Measurements from ENCODE around the gene ATP2C1. TPM values are rescaled to one million over a fixed set of nuclear protein-coding genes. Genes with fewer than 3 reads are reported as not detected.

Gene ATP2C1
- total RNA-seq, 1 donor from 2014 or later: 57.1 TPM

DNA sequence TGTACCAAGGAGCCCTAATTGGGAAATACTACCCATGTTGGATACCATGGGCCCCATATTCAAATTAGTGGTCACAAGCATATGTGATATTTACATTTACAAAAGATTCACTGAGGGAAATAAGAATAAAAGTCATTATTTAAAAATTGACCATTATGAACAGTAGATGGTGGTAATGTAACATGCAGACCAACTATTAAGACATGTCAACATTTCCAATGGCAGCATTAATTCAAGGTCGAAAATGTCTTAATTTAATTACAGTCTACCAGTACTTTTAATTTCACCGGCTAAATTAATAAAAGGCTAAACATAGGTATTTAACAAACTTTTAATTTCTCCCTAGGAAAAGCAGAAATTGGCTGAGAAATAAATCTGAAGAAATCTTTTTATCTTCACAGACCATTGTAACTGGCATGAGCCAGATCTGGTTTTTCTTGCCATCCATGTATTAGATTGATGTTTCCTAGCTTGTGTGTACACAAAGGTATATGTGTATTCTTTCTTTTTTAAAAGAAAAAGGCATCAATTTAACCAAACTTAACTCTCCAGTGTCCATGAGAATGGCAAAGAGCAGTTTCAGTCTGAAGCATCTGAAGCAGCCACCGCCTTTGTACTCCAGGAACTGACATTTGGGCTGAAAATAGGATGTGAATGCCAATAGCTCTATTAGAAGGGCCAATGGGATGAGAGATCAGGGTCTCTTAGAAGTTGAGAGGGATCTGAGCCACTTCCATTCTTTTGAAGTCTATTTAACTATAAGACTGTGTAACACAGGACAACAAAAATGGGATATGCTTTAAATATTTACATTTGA, 159.4 kb downstream of the ATP2C1 start:
- Histone ChIP-seq H3K27me3 (ENCODE audit: low read depth) (no peaks in the 10 kb centered on the region), H3K4me3 (no peak overlapping the region), H3K4me1 (no peaks in the 10 kb centered on the region), H3K36me3 (no peaks in the 10 kb centered on the region), H3K9me3 (replicated peaks) (no peaks in the 10 kb centered on the region), H3K27ac (replicated peaks) (no peak overlapping the region)
- DNase-seq: no peak
- peak; percentile 66 for TF ChIP-seq CTCF (IDR thresholded peaks at IDR 0.05; ENCODE audit: borderline replicate concordance)
- intact Hi-C loops (cut with micrococcal nuclease): no loop called here

Other genes with a start within 250 kb of the ATP2C1 start
- gene PIK3R4, start 147.3 kb upstream of the ATP2C1 start, total RNA-seq: 13.8 TPM
- gene ASTE1, start 132.7 kb downstream of the ATP2C1 start, total RNA-seq: 4.0 TPM
- gene NEK11, start 132.8 kb downstream of the ATP2C1 start, total RNA-seq: 1.3 TPM

All from left ventricle myocardium inferior (tissue), 1 donor.